Measurements from ENCODE around the gene CADPS. TPM values are rescaled to one million over a fixed set of nuclear protein-coding genes. Genes with fewer than 3 reads are reported as not detected.

CADPS gene
- total and polyA plus RNA-seq, 8 donors = 16.1 to 112 (median 26.0) TPM

DNA sequence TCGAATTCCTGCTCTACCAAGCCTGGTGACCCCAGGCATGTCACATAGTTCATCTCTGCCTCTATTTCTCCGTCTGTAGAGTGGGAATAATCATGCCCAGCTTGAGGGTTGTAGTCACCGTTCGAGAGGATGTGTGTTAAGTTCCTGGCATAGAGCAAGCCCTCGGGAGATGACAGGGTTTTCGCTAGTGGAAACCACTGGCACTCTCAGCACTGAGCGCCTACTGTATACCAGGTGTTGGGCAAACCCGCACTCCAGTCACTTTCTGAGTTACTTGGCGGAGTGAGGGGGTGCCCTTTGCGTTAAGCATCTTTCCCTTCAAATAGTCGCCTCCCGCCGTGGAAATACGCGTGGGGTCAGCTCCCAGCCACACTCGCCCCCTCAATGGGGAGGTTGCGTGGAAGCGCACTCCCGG lies 506.9 kb downstream of the CADPS start:
- no peak overlapping the region for H3K4me3 ChIP-seq

DNA sequence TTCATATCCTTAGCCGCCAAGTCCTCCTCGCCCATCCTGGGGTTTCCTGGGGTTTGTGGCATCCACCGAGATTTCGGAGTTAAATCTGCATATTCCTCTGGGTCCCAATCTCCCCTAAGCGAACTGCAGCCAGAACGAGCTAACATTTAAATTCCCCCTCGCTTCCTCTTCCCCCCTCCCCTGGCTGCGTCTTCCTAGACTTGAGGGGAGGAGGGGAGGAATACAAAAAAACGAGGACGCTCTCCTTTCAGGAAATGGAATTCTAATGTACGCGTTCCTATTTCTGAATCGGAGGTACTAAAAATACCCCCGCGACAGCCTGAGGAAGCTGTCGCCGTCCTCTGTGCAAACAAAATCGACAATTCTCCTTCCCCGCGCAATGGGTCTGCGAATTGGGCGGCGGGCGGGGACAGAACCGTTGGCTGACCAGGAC lies 507.4 kb downstream of the CADPS start:
- DNase-seq (no peak), FAIRE-seq (no peak), ATAC-seq (no peak)
- Histone ChIP-seq H3K4me1 (peaks cover 0 to 5% (median 0%) of the 10 kb centered on the region in 3 donors), H3K9me3 (no peaks in the 10 kb centered on the region), H3K4me3 (no peak overlapping the region), H3K27ac (no peak overlapping the region), H3K36me3 (no peaks in the 10 kb centered on the region), H3K27me3 (peaks cover 0 to 44% (median 13%) of the 10 kb centered on the region in 4 donors)
- TF ChIP-seq, protein P1, sequence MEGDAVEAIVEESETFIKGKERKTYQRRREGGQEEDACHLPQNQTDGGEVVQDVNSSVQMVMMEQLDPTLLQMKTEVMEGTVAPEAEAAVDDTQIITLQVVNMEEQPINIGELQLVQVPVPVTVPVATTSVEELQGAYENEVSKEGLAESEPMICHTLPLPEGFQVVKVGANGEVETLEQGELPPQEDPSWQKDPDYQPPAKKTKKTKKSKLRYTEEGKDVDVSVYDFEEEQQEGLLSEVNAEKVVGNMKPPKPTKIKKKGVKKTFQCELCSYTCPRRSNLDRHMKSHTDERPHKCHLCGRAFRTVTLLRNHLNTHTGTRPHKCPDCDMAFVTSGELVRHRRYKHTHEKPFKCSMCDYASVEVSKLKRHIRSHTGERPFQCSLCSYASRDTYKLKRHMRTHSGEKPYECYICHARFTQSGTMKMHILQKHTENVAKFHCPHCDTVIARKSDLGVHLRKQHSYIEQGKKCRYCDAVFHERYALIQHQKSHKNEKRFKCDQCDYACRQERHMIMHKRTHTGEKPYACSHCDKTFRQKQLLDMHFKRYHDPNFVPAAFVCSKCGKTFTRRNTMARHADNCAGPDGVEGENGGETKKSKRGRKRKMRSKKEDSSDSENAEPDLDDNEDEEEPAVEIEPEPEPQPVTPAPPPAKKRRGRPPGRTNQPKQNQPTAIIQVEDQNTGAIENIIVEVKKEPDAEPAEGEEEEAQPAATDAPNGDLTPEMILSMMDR (IDR thresholded peaks at IDR 0.05) = no peak
- 5 to 6% methylated on average over 24 to 25 of the region's 25 CpGs for WGBS, 2 donors
- intact Hi-C loops (cut with DNase I) = no loop called here

More for the DNA sequence above, 506.9 kb downstream of the CADPS start:
- Histone ChIP-seq H3K27ac (no peak overlapping the region), H3K27me3 (peaks cover 0 to 48% (median 13%) of the 10 kb centered on the region in 4 donors), H3K4me1 (peaks cover 0 to 5% (median 0%) of the 10 kb centered on the region in 3 donors), H3K36me3 (no peaks in the 10 kb centered on the region), H3K9me3 (no peaks in the 10 kb centered on the region)
- intact Hi-C loops (cut with DNase I) = no loop called here
- no peak for ATAC-seq
- TF ChIP-seq, protein P1 (IDR thresholded peaks at IDR 0.05) = no peak
- DNase-seq = no peak
- 10 to 12% methylated on average over 19 of the region's 19 CpGs for WGBS, 2 donors
- no peak for FAIRE-seq

DNA sequence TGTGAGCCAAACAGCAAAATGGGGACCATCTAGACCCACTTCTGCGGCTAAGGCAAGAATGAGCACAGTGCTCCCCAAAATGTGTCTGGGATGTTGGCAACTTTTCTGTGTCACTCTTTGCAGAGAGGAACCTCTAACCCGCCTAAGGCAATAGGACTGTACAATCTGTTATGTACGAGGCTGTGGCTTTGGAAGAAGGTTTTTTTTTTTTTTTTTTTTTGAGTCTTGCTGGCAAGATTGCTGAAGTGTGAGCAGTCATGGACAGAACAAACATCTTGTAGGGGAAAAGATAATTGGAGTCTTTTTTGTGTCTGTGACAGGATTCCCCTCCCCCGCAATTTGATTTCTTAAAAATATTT lies 509.1 kb downstream of the CADPS start:
- TF ChIP-seq, protein P1 (IDR thresholded peaks at IDR 0.05) = no peak
- Histone ChIP-seq H3K4me1 (peaks cover 0 to 5% (median 0%) of the 10 kb centered on the region in 3 donors), H3K4me3 (no peak overlapping the region), H3K27ac (no peak overlapping the region), H3K27me3 (peaks cover 0 to 32% (median 11%) of the 10 kb centered on the region in 4 donors), H3K9me3 (no peaks in the 10 kb centered on the region), H3K36me3 (no peaks in the 10 kb centered on the region)
- no peak for ATAC-seq
- no peak for DNase-seq
- FAIRE-seq = no peak
- intact Hi-C loops (cut with DNase I) = no loop called here
- WGBS, 2 donors = 34 to 46% methylated on average over 4 of the region's 4 CpGs

DNA sequence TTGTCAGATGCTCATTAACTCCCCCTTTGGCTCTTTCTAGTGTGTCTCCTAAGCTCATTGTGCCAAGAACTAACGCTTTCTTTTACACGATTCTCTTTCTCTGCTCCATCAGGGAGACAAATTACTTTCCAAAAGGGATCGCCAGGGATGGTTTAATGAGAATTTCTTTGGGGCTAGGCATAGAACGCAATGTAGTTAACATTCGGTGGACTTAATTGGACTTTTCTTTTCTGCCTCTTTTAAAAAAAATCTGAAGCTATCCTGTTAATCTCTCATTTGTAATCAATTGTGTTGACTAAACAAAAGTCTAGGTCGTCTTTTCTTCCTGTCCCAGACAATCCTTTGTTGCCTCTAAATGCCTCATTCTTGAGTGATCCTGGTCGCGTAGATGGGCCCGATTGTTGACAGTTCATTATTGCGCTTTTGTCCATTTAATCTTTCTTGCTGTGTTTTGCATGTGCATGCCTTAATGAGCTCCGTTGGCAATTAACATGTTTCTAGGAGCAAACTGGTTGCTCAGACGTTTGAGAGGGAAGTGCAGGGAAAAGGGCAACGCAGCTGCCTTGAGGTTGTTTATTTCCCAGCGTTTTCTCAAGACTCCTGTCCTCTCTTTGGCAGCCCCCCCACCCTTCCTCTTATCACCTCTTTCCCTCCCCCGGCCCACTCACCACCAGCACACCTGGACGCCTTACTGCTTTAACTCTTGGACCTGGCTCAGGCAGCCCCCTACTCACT lies 509.7 kb downstream of the CADPS start:
- H3K36me3 ChIP-seq = no peaks in the 10 kb centered on the region
- no peak overlapping the region for H3K27ac ChIP-seq
- H3K27me3 ChIP-seq = peaks cover 0 to 32% (median 11%) of the 10 kb centered on the region in 4 donors
- WGBS, 2 donors = 36 to 46% methylated on average over 16 of the region's 16 CpGs
- peaks cover 0 to 5% (median 0%) of the 10 kb centered on the region in 3 donors for H3K4me1 ChIP-seq
- ATAC-seq (no peak), FAIRE-seq (no peak), DNase-seq (no peak)
- H3K9me3 ChIP-seq = no peaks in the 10 kb centered on the region
- H3K4me3 ChIP-seq = no peak overlapping the region
- TF ChIP-seq, protein P1 (IDR thresholded peaks at IDR 0.05) = no peak
- intact Hi-C loops (cut with DNase I) = no loop called here

DNA sequence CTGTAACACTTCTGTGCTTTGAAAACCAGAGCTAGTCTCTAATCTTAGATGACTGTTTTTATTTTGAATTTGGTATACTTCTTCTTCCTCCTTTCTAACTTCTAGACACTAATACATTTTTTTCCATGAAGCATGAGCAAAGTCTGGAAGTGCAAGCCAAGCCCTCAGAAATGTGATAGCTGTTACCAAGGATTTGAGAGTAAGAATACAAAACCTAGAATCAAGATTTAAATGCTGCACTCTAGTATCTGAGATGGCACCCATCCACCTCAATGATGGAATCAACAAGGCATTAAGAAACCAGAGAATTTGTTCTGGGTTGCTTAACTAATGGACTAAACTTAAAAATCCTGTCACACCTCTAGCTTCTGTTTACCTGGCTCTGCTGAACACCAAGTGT lies 511.0 kb downstream of the CADPS start:
- intact Hi-C loops (cut with DNase I) = no loop called here
- H3K36me3 ChIP-seq = no peaks in the 10 kb centered on the region
- DNase-seq (no peak), FAIRE-seq (no peak), ATAC-seq (no peak)
- H3K4me1 ChIP-seq = peaks cover 0 to under 1% (median 0%) of the 10 kb centered on the region in 3 donors
- TF ChIP-seq, protein P1 (IDR thresholded peaks at IDR 0.05) = no peak
- H3K9me3 ChIP-seq = no peaks in the 10 kb centered on the region
- no peak overlapping the region for H3K27ac ChIP-seq
- peaks cover 0 to 21% (median 5%) of the 10 kb centered on the region in 4 donors for H3K27me3 ChIP-seq
- H3K4me3 ChIP-seq = no peak overlapping the region
